PC-9 (cell line): Measurements from ENCODE around the gene TLX2.
"Not testable (repeated sequence)": the region's sequence is repeated elsewhere in the genome, so short reads cannot be mapped to it uniquely, and the experiment has no call there.

Experiments used
- CTCF ChIP-seq: fragments of 200-600 bp; sonication (generic); conservative IDR thresholded peaks from 2 replicates; pipeline ENCODE4 v1.6.1; 2017; ENCODE audit warnings: mixed run types, antibody characterized with exemption, mild to moderate bottlenecking, moderate library complexity
- EZH2 ChIP-seq: fragments of 200-600 bp; sonication (generic); IDR thresholded peaks from 2 replicates; pipeline ENCODE4 v1.8.0; 2017; ENCODE audit warnings: antibody characterized with exemption, low read depth

DNA sequence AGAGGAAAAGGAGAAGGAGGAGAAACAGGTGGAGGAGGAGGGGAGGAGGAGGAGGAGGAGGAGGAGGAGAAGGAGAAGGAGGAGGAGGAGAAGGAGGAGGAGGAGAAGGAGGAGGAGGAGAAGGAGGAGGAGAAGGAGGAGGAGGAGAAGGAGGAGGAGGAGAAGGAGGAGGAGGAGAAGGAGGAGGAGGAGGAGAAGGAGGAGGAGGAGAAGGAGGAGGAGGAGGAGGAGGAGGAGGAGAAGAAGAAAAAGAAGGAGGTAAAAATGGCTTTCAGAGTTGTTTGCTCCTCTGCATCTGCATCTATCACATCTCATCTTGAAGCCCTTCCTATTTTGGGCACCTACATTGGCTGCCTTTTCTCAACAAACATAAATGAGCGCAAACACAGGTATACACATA lies 46.8 kb downstream of the TLX2 start:
- not testable (repeated sequence) for TF ChIP-seq EZH2, CTCF
